Lower leg skin (tissue), 4 donors: Measurements from ENCODE around the gene SZT2. TPM values are rescaled to one million over a fixed set of nuclear protein-coding genes. Genes with fewer than 3 reads are reported as not detected.
"Not testable (repeated sequence)": the region's sequence is repeated elsewhere in the genome, so short reads cannot be mapped to it uniquely, and the experiment has no call there.

Experiments used
- DNase-seq, 2 donors: peaks; one replicate each; pipeline ENCODE4 v3.0.0-alpha.2; 2019; ENCODE audit warnings: low spot score in 2 of 2
- H3K4me3 ChIP-seq: fragments of 200-600 bp; sonication (generic); 2 replicates; pipeline ENCODE4 v1.5.1; 2017; ENCODE audit warnings: mild to moderate bottlenecking, low read depth; ENCODE audit not compliant: poor library complexity, severe bottlenecking
- POLR2A ChIP-seq, 2 donors: fragments of 450-650 bp; IDR thresholded peaks; one replicate each; pipeline ENCODE4 v1.6.1; 2016 to 2017; ENCODE audit warnings: antibody characterized with exemption in 2 of 2, mild to moderate bottlenecking in 1 of 2, moderate library complexity in 1 of 2
- WGBS, 2 donors: methylation state at CpG; one replicate each; pipeline ENCODE4 v1.1.5; 2018; 5-methylcytosine and 5-hydroxymethylcytosine counted together
- intact Hi-C: fragments of 100-400 bp; cut with DNase I; formaldehyde crosslinking; loops from one replicate; pipeline ENCODE4 v1.15.0; 2023; ENCODE audit warnings: low total_unique reads
- total RNA-seq, 4 donors: library from RNA; depleted of rRNA; stranded (reverse); fragments of >200 nt; gene quantifications; one replicate each; pipeline ENCODE4 v1.1.0, GENCODE V29; 2016
- TF ChIP-seq, protein P1 (sequence below), 3 donors: fragments of 450-650 bp; IDR thresholded peaks; one replicate each; pipeline ENCODE4 v1.5.1; 2016; ENCODE audit warnings: antibody characterized with exemption in 3 of 3, mild to moderate bottlenecking in 3 of 3, moderate library complexity in 2 of 3

Gene SZT2
- total RNA-seq, 4 donors from 2014 or later = 33.2 to 75.3 (median 42.0) TPM

- WGBS, 2 donors = 18 to 26% methylated on average over 6 of the region's 6 CpGs
- DNase-seq = no peak
- TF ChIP-seq, protein P1, sequence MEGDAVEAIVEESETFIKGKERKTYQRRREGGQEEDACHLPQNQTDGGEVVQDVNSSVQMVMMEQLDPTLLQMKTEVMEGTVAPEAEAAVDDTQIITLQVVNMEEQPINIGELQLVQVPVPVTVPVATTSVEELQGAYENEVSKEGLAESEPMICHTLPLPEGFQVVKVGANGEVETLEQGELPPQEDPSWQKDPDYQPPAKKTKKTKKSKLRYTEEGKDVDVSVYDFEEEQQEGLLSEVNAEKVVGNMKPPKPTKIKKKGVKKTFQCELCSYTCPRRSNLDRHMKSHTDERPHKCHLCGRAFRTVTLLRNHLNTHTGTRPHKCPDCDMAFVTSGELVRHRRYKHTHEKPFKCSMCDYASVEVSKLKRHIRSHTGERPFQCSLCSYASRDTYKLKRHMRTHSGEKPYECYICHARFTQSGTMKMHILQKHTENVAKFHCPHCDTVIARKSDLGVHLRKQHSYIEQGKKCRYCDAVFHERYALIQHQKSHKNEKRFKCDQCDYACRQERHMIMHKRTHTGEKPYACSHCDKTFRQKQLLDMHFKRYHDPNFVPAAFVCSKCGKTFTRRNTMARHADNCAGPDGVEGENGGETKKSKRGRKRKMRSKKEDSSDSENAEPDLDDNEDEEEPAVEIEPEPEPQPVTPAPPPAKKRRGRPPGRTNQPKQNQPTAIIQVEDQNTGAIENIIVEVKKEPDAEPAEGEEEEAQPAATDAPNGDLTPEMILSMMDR (IDR thresholded peaks at IDR 0.05) = no peak
- no peak for TF ChIP-seq POLR2A (IDR thresholded peaks at IDR 0.05)
- intact Hi-C loops = no loop called here
- no peak overlapping the region for H3K4me3 ChIP-seq
Observed at GRCh38 chr1:43368646-43369020, 21.1 kb upstream of the SZT2 start.

DNA sequence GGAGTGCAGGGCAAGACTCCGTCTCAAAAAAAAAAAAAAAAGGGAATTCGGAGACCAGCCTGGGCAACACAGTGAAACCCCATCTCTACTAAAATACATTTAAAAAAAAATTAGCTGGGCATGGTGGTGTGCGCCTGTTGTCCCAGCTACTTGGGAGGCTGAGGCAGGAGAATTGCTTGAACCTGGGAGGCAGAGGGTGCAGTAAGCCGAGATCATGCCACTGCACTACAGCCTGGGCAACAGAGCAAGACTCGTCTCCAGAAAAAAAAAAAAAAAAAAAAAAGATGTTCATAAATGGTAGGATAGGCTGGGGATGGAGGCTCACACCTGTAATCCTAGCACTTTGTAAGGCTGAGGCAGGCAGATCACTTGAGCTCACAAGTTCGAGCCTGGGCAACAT is 19.9 kb upstream of the SZT2 start:
- DNase-seq, intact Hi-C loops, H3K4me3 ChIP-seq: not testable (repeated sequence)
- 90 to 93% methylated on average over 6 of the region's 6 CpGs for WGBS, 2 donors

GRCh38 chr1:43370564-43370963 is 19.1 kb upstream of the SZT2 start:
- no peak overlapping the region for H3K4me3 ChIP-seq
- TF ChIP-seq, protein P1 (IDR thresholded peaks at IDR 0.05) = no peak
- TF ChIP-seq POLR2A (IDR thresholded peaks at IDR 0.05) = no peak
- intact Hi-C loops = no loop called here
- WGBS, 2 donors = 76 to 81% methylated on average over 4 of the region's 4 CpGs
- DNase-seq = no peak

DNA sequence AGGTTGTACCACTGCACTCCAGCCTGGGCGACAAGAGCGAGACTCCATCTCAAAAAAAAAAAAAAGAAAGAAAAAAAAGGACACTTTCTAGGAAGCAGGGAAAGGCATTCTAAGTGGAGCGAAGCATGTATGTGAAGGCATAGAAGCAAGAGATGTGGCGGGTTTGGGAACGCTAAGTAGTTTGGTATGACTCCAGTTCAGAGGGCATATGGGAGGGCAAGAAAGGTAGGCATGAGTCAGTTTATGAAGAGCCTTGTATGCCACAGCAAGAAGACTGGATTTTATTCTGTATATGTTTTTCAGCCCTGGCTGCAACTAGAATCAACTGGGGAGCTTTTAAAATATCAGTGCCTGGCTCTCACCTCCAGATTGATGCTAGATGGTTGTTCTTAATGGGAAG is 17.5 kb upstream of the SZT2 start:
- H3K4me3 ChIP-seq = no peak overlapping the region
- DNase-seq = no peak
- intact Hi-C loops = no loop called here
- WGBS, 2 donors = 94 to 95% methylated on average over 5 of the region's 5 CpGs
- TF ChIP-seq, protein P1 (IDR thresholded peaks at IDR 0.05) = no peak

DNA sequence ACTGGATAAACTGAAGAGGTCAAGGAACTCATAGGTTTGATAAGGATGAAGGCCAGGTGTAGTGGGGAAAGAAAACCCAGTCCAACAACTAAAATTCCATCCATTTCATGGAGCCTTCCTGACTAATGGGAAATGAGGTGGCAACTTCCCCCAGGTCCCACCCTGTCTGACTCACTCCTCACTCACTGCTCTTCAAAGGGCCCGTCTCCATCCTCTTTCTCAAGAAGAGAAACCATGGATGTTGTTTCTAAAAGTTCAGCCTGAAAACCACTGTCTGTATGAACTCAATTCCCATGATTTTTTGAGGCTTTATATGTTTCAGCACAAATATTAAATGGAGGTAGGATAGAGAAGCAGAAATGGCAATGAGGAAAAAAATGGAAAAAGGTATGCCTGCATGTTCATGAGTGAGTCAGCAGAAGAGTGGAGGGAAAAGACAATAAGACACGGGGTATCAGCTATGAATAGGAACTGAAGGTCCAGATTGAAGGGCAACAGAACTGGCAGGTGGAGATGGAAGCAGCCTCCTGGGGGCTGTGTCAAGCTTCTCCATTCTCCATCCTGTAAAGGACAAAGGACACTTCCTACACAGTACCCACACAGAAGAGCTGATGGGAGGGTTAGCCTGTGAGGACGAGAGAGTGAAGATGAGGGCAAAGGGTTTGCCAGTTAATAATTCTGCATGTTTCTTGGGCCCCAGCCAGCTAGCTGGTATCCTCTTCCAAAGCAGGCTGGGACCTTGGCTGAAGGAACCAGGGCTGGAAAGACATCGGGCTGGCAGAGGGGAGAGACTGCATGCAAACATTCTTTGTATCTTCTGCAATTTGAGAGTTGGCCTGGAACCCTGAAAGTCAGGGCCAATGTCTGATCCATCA is 16.4 kb upstream of the SZT2 start:
- H3K4me3 ChIP-seq = no peak overlapping the region
- WGBS, 2 donors = 38 to 47% methylated on average over 4 of the region's 4 CpGs
- no peak for DNase-seq
- no peak for TF ChIP-seq POLR2A (IDR thresholded peaks at IDR 0.05)
- TF ChIP-seq, protein P1 (IDR thresholded peaks at IDR 0.05) = no peak
- intact Hi-C loops = no loop called here

- WGBS, 2 donors = 68 to 85% methylated on average over 7 of the region's 7 CpGs
- DNase-seq = no peak
- intact Hi-C loops = no loop called here
- TF ChIP-seq POLR2A (IDR thresholded peaks at IDR 0.05) = no peak
- TF ChIP-seq, protein P1 (IDR thresholded peaks at IDR 0.05) = no peak
- H3K4me3 ChIP-seq = no peak overlapping the region
Observed at GRCh38 chr1:43376723-43377235, 12.9 kb upstream of the SZT2 start.
